H1 (cell line): Measurements from ENCODE around the gene COL19A1. TPM values are rescaled to one million over a fixed set of nuclear protein-coding genes. Genes with fewer than 3 reads are reported as not detected.

Experiments used
- CBX8 ChIP-seq: fragments of 300-800, 300-1000 bp; sonication (generic); IDR thresholded peaks from 2 replicates; pipeline ENCODE4 v1.7.1; 2016; ENCODE audit warnings: low read depth, low read length, borderline replicate concordance
- HDAC2 ChIP-seq, 2 experiments: fragments of 300-600 bp in 1 of 2; sonication (generic) in 1 of 2; IDR thresholded peaks; 2 replicates each; pipeline ENCODE4 v1.6.1; 2011 to 2012; ENCODE audit warnings: low read depth in 2 of 2, low read length in 2 of 2, mild to moderate bottlenecking in 2 of 2, moderate library complexity in 2 of 2, borderline replicate concordance in 1 of 2, inconsistent platforms in 1 of 2
- RBBP5 ChIP-seq: IDR thresholded peaks from 2 replicates; pipeline ENCODE4 v1.7.1; 2012; ENCODE audit warnings: low read depth, mild to moderate bottlenecking, inconsistent platforms, low read length, moderate library complexity, borderline replicate concordance
- RNF2 ChIP-seq: fragments of 200-900, 300-1000 bp; sonication (generic); IDR thresholded peaks from 2 replicates; pipeline ENCODE4 v1.7.1; 2016; ENCODE audit warnings: borderline replicate concordance, low read depth, mild to moderate bottlenecking, antibody characterized with exemption, low read length; ENCODE audit not compliant: poor library complexity, severe bottlenecking; ENCODE audit errors: missing control alignments
- SIX5 ChIP-seq: IDR thresholded peaks from 2 replicates; pipeline ENCODE4 v1.6.1; 2011; ENCODE audit warnings: mild to moderate bottlenecking, low read depth, low read length
- SP4 ChIP-seq: IDR thresholded peaks from 2 replicates; pipeline ENCODE4 v1.6.1; 2012; ENCODE audit warnings: low read length, inconsistent platforms
- polyA plus RNA-seq, 7 experiments: library from polyadenylated mRNA; depleted of rRNA in 3 of 7; stranded (reverse) in 5 of 7; unstranded in 2 of 7; fragments of >200 nt in 5 of 7; fragments of 200-250 nt in 2 of 7; gene quantifications; 1 replicate in 5 of 7; 2 replicates in 1 of 7; 4 replicates in 1 of 7; pipeline versions ENCODE4 v1.2.1 to v1.2.3, GENCODE V29; 2011 to 2013; ENCODE audit warnings: missing spikeins in 2 of 7, mixed read lengths in 2 of 7
- total RNA-seq: library from RNA; stranded (reverse); fragmentation: NEBNext Ultra II Directional; extraction: Animal tissue kit (Norgen Biotek cat#: 25700); gene quantifications from 2 replicates; pipeline ENCODE4 v1.2.1, GENCODE V29; 2021

Gene COL19A1
- total and polyA plus RNA-seq, 2 of the 8 experiments (the other 6 are each of a cell fraction or from before 2014, with no cell fraction given), result not detected

DNA sequence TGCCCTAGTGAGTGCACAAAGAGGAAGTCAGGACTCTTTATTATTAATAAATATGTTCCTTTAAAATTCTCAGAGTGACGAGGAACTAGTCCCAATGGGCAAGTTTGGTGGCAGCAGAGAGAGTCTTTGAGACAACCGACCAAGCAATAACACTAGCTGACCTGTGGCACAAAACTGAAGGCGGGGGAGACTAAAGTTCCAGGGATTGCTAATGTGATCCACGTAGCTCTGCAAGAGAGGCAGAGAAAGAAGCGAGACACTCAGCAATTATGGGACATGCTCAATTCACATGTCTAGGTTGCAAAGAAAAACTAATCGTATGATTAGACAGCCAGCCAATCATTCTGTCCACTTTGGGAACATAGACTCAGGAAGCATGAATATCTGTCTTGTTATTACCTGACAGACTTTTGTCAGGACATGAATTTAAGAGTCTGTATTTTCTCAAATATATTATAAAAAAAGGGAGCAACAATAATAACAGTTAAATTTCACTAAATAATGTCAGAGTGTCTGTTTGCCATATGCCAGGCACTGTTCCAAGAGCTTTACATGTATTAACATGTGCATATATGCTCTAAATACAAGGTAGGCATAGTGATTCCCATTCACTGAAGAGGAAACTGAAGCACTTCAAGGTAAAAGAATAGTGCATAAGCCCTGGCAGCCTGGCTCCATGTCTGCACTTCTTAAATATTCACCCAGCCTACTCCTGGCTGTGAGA is 355.5 kb downstream of the COL19A1 start (continued):
- no peak for TF ChIP-seq SIX5
- TF ChIP-seq HDAC2 (IDR thresholded peaks at IDR 0.05; ENCODE audit: borderline replicate concordance in 1 of 2, low read depth in 2 of 2, low read length in 2 of 2), result no peak
- no peak for TF ChIP-seq RBBP5
- no peak for TF ChIP-seq RNF2
- no peak for TF ChIP-seq CBX8
- no peak for TF ChIP-seq SP4
